Activated CD4-positive, alpha-beta T cell treated with anti-CD3 and anti-CD28 coated beads, Interleukin-2, amount 10 ng/mL, durations not matched to agents 7 days and 5 days (primary cell): Measurements from ENCODE around the gene NSDHL. TPM values are rescaled to one million over a fixed set of nuclear protein-coding genes. Genes with fewer than 3 reads are reported as not detected.
"Not testable (repeated sequence)": the region's sequence is repeated elsewhere in the genome, so short reads cannot be mapped to it uniquely, and the experiment has no call there.

Experiments used
- CTCF ChIA-PET: fragments of 350-600 bp; sonication (Branson Sonifier 250); formaldehyde crosslinking; loops from one replicate; lab custom pipeline; 2021; ENCODE audit warnings: antibody characterized with exemption; lab: Charles Lee
- POLR2A ChIA-PET: fragments of 350-600 bp; sonication (Branson Sonifier 250); formaldehyde crosslinking; loops from one replicate; lab custom pipeline; 2021; ENCODE audit warnings: antibody characterized with exemption; lab: Charles Lee
- DNase-seq: peaks from one replicate; pipeline ENCODE4 v3.0.0-alpha.2; 2020
- H3K27ac Mint-ChIP-seq: one replicate; pipeline ENCODE4 v1.8.0; 2021; ENCODE audit warnings: mild to moderate bottlenecking, moderate library complexity, mixed read lengths
- H3K27me3 Mint-ChIP-seq: one replicate; pipeline ENCODE4 v1.8.0; 2021; ENCODE audit warnings: mixed read lengths
- H3K36me3 Mint-ChIP-seq: one replicate; pipeline ENCODE4 v1.8.0; 2021; ENCODE audit warnings: low read depth, mixed read lengths
- H3K4me1 Mint-ChIP-seq: one replicate; pipeline ENCODE4 v1.8.0; 2021; ENCODE audit warnings: mixed read lengths
- H3K4me3 Mint-ChIP-seq: one replicate; pipeline ENCODE4 v1.8.0; 2021; ENCODE audit warnings: mild to moderate bottlenecking, moderate library complexity, mixed read lengths
- H3K9me3 Mint-ChIP-seq: one replicate; pipeline ENCODE4 v1.8.0; 2021; ENCODE audit warnings: mixed read lengths
- total RNA-seq, 2 experiments: library from RNA; stranded (reverse); gene quantifications; one replicate each; pipeline ENCODE4 v1.2.3, GENCODE V29; 2021

The NSDHL gene
- total RNA-seq, 2 experiments from 2014 or later, result 13.9 TPM

GRCh38 chrX:152900937-152901445 is 70.1 kb downstream of the NSDHL start:
- ChIA-PET POLR2A (no interaction called here), CTCF (interaction anchor here (1.8 kb wide), 1 partner anchor 10 kb away, joined by 4 read pairs; no protein-coding TSS in a partner anchor)
- no peak overlapping the region for H3K27ac Mint-ChIP-seq
- peaks cover 8% of the 10 kb centered on the region for H3K27me3 Mint-ChIP-seq
- no peaks in the 10 kb centered on the region for H3K4me1 Mint-ChIP-seq
- H3K36me3 Mint-ChIP-seq, result no peaks in the 10 kb centered on the region
- no peak overlapping the region for H3K4me3 Mint-ChIP-seq
- H3K9me3 Mint-ChIP-seq, result no peaks in the 10 kb centered on the region
- no peak for DNase-seq

GRCh38 chrX:152901816-152902501 is 71.1 kb downstream of the NSDHL start:
- Mint-ChIP-seq H3K9me3 (no peaks in the 10 kb centered on the region), H3K27me3 (peaks cover 1% of the 10 kb centered on the region), H3K4me1 (no peaks in the 10 kb centered on the region), H3K27ac (no peak overlapping the region), H3K36me3 (no peaks in the 10 kb centered on the region), H3K4me3 (no peak overlapping the region)
- POLR2A ChIA-PET, result no interaction called here
- no peak for DNase-seq
- CTCF ChIA-PET, result no interaction called here

GRCh38 chrX:152902502-152902820 is 71.6 kb downstream of the NSDHL start:
- Mint-ChIP-seq H3K27me3 (peaks cover 3% of the 10 kb centered on the region), H3K4me3 (no peak overlapping the region), H3K4me1 (no peaks in the 10 kb centered on the region), H3K36me3 (no peaks in the 10 kb centered on the region), H3K27ac (no peak overlapping the region), H3K9me3 (no peaks in the 10 kb centered on the region)
- POLR2A ChIA-PET, result no interaction called here
- CTCF ChIA-PET, result no interaction called here
- DNase-seq, result no peak

GRCh38 chrX:152903589-152903988 is 72.7 kb downstream of the NSDHL start:
- H3K4me1 Mint-ChIP-seq, result no peaks in the 10 kb centered on the region
- H3K36me3 Mint-ChIP-seq, result no peaks in the 10 kb centered on the region
- H3K27me3 Mint-ChIP-seq, result peaks cover 3% of the 10 kb centered on the region
- no peak overlapping the region for H3K27ac Mint-ChIP-seq
- DNase-seq, result no peak
- POLR2A ChIA-PET, result no interaction called here
- CTCF ChIA-PET, result no interaction called here
- no peak overlapping the region for H3K4me3 Mint-ChIP-seq
- no peaks in the 10 kb centered on the region for H3K9me3 Mint-ChIP-seq

- peak; percentile 28 for DNase-seq
- Mint-ChIP-seq H3K27me3 (peaks cover 3% of the 10 kb centered on the region), H3K4me1 (no peaks in the 10 kb centered on the region), H3K36me3 (no peaks in the 10 kb centered on the region), H3K4me3 (no peak overlapping the region), H3K27ac (peak overlapping the region; percentile 41), H3K9me3 (no peaks in the 10 kb centered on the region)
- CTCF ChIA-PET, result no interaction called here
- POLR2A ChIA-PET, result no interaction called here
Observed at GRCh38 chrX:152904151-152905080, 73.6 kb downstream of the NSDHL start.

GRCh38 chrX:152905081-152905420 is 74.2 kb downstream of the NSDHL start:
- ChIA-PET POLR2A (no interaction called here), CTCF (interaction anchor here (1.0 kb wide), 1 partner anchor 61 kb away, joined by 3 read pairs; no protein-coding TSS in a partner anchor)
- Mint-ChIP-seq H3K4me3 (no peak overlapping the region), H3K27ac (no peak overlapping the region), H3K4me1 (no peaks in the 10 kb centered on the region), H3K9me3 (no peaks in the 10 kb centered on the region), H3K27me3 (peaks cover 3% of the 10 kb centered on the region), H3K36me3 (no peaks in the 10 kb centered on the region)
- DNase-seq, result no peak

GRCh38 chrX:152907084-152907651 is 76.3 kb downstream of the NSDHL start:
- Mint-ChIP-seq H3K27ac (no peak overlapping the region), H3K4me3 (no peak overlapping the region), H3K36me3 (no peaks in the 10 kb centered on the region), H3K9me3 (no peaks in the 10 kb centered on the region), H3K4me1 (no peaks in the 10 kb centered on the region), H3K27me3 (peaks cover 3% of the 10 kb centered on the region)
- DNase-seq, result no peak
- POLR2A ChIA-PET, result no interaction called here
- CTCF ChIA-PET, result no interaction called here

GRCh38 chrX:152908486-152908885 is 77.6 kb downstream of the NSDHL start:
- ChIA-PET POLR2A (no interaction called here), CTCF (no interaction called here)
- no peak overlapping the region for H3K4me3 Mint-ChIP-seq
- H3K36me3 Mint-ChIP-seq, result no peaks in the 10 kb centered on the region
- H3K9me3 Mint-ChIP-seq, result no peaks in the 10 kb centered on the region
- H3K27ac Mint-ChIP-seq, result no peak overlapping the region
- DNase-seq, result no peak
- H3K27me3 Mint-ChIP-seq, result peaks cover 3% of the 10 kb centered on the region
- H3K4me1 Mint-ChIP-seq, result no peaks in the 10 kb centered on the region

- H3K9me3 Mint-ChIP-seq, POLR2A ChIA-PET, H3K27me3 Mint-ChIP-seq, CTCF ChIA-PET, DNase-seq, H3K4me1 Mint-ChIP-seq, H3K27ac Mint-ChIP-seq, H3K36me3 Mint-ChIP-seq, H3K4me3 Mint-ChIP-seq: not testable (repeated sequence)
Observed at GRCh38 chrX:152910018-152910417, 79.2 kb downstream of the NSDHL start.

- ChIA-PET POLR2A (no interaction called here), CTCF (no interaction called here)
- DNase-seq, result no peak
- Mint-ChIP-seq H3K4me1 (no peaks in the 10 kb centered on the region), H3K9me3 (no peaks in the 10 kb centered on the region), H3K4me3 (no peak overlapping the region), H3K27ac (no peak overlapping the region), H3K36me3 (no peaks in the 10 kb centered on the region), H3K27me3 (peaks cover under 1% of the 10 kb centered on the region)
Observed at GRCh38 chrX:152912106-152912505, 81.2 kb downstream of the NSDHL start.

- POLR2A ChIA-PET, result no interaction called here
- no peaks in the 10 kb centered on the region for H3K4me1 Mint-ChIP-seq
- H3K27me3 Mint-ChIP-seq, result no peaks in the 10 kb centered on the region
- H3K27ac Mint-ChIP-seq, result no peak overlapping the region
- no peaks in the 10 kb centered on the region for H3K36me3 Mint-ChIP-seq
- H3K4me3 Mint-ChIP-seq, result no peak overlapping the region
- DNase-seq, result no peak
- H3K9me3 Mint-ChIP-seq, result no peaks in the 10 kb centered on the region
- CTCF ChIA-PET, result no interaction called here
Observed at GRCh38 chrX:152912641-152913040, 81.8 kb downstream of the NSDHL start.

- Mint-ChIP-seq H3K36me3 (no peaks in the 10 kb centered on the region), H3K4me1 (no peaks in the 10 kb centered on the region), H3K27me3 (no peaks in the 10 kb centered on the region), H3K27ac (no peak overlapping the region), H3K9me3 (no peaks in the 10 kb centered on the region), H3K4me3 (no peak overlapping the region)
- no peak for DNase-seq
- CTCF ChIA-PET, result no interaction called here
- POLR2A ChIA-PET, result no interaction called here
Observed at GRCh38 chrX:152913346-152913745, 82.5 kb downstream of the NSDHL start.

GRCh38 chrX:152913910-152914309 is 83.0 kb downstream of the NSDHL start:
- Mint-ChIP-seq H3K27me3 (no peaks in the 10 kb centered on the region), H3K36me3 (no peaks in the 10 kb centered on the region), H3K4me1 (no peaks in the 10 kb centered on the region), H3K4me3 (no peak overlapping the region), H3K9me3 (no peaks in the 10 kb centered on the region), H3K27ac (no peak overlapping the region)
- no peak for DNase-seq
- ChIA-PET POLR2A (no interaction called here), CTCF (no interaction called here)
